ENCODE data around the gene MARVELD3.

The MARVELD3 gene

GRCh38 chr16:71623597-71623996 is 2.4 kb upstream of the MARVELD3 start:
- no peak for DNase-seq

GRCh38 chr16:71625113-71625850 is 702 bp upstream of the MARVELD3 start:
- no peak for DNase-seq

- DNase-seq: no peak
Measured at GRCh38 chr16:71626858-71627213, 852 bp downstream of the MARVELD3 start.

- no peak for DNase-seq
Measured at GRCh38 chr16:71627731-71628181, 1.8 kb downstream of the MARVELD3 start.

GRCh38 chr16:71628810-71629209 is 2.8 kb downstream of the MARVELD3 start:
- no peak for DNase-seq

- no peak for DNase-seq
Measured at GRCh38 chr16:71629278-71630016, 3.5 kb downstream of the MARVELD3 start.

GRCh38 chr16:71630808-71631207 is 4.8 kb downstream of the MARVELD3 start:
- no peak for DNase-seq

GRCh38 chr16:71631776-71632175 is 5.8 kb downstream of the MARVELD3 start:
- DNase-seq: no peak

- DNase-seq: no peak
Measured at GRCh38 chr16:71635632-71636031, 9.6 kb downstream of the MARVELD3 start.

GRCh38 chr16:71637398-71637797 is 11.4 kb downstream of the MARVELD3 start:
- no peak for DNase-seq

GRCh38 chr16:71645450-71645849 is 19.5 kb downstream of the MARVELD3 start:
- DNase-seq: no peak

GRCh38 chr16:71647391-71647790 is 21.4 kb downstream of the MARVELD3 start:
- no peak for DNase-seq

GRCh38 chr16:71648162-71648561 is 22.2 kb downstream of the MARVELD3 start:
- DNase-seq: no peak

GRCh38 chr16:71648921-71649320 is 22.9 kb downstream of the MARVELD3 start:
- DNase-seq: no peak

GRCh38 chr16:71649704-71650103 is 23.7 kb downstream of the MARVELD3 start:
- DNase-seq: no peak

- DNase-seq: no peak
Measured at GRCh38 chr16:71658771-71659170, 32.8 kb downstream of the MARVELD3 start.

- DNase-seq: no peak
Measured at GRCh38 chr16:71659471-71659870, 33.5 kb downstream of the MARVELD3 start.

- DNase-seq: no peak
Measured at GRCh38 chr16:71666264-71666663, 40.3 kb downstream of the MARVELD3 start.

GRCh38 chr16:71666928-71667707 is 41.1 kb downstream of the MARVELD3 start:
- no peak for DNase-seq

- DNase-seq: no peak
Measured at GRCh38 chr16:71669926-71670536, 44.0 kb downstream of the MARVELD3 start.

GRCh38 chr16:71670537-71670936 is 44.6 kb downstream of the MARVELD3 start:
- DNase-seq: no peak

GRCh38 chr16:71671165-71671564 is 45.2 kb downstream of the MARVELD3 start:
- no peak for DNase-seq

- no peak for DNase-seq
Measured at GRCh38 chr16:71672125-71672524, 46.1 kb downstream of the MARVELD3 start.

Data from stimulated activated CD4-positive, alpha-beta T cell treated with anti-CD3 and anti-CD28 coated beads, Interleukin-4, amount 100 ng/mL, for 1 hour (primary cell).